Gastroesophageal sphincter (tissue), 4 donors: ENCODE data around the gene MED27. TPM values are rescaled to one million over a fixed set of nuclear protein-coding genes. Genes with fewer than 3 reads are reported as not detected.

ENCODE experiments used
- ATAC-seq: fragments of 150-250 bp; one replicate; pipeline ENCODE4 v1.9.1; 2016; ENCODE audit warnings: mild to moderate bottlenecking, moderate library complexity
- H3K27ac ChIP-seq, 4 donors: fragments of 200-600 bp; sonication (generic) in 3 of 4; 1 replicate in 3 of 4; 2 replicates in 1 of 4; pipeline ENCODE4 v1.5.1; 2016 to 2019
- H3K27me3 ChIP-seq: fragments of 200-600 bp; sonication (generic); one replicate; pipeline ENCODE4 v1.5.1; 2019
- H3K36me3 ChIP-seq, 2 donors: fragments of 200-600 bp; sonication (generic); one replicate each; pipeline ENCODE4 v1.5.1; 2019; ENCODE audit warnings: control low read depth in 1 of 2
- H3K4me1 ChIP-seq, 3 donors: fragments of 200-600 bp; sonication (generic); 1 replicate in 2 of 3; 2 replicates in 1 of 3; pipeline ENCODE4 v1.5.1; 2016 to 2019; ENCODE audit warnings: control low read depth in 2 of 3
- H3K4me3 ChIP-seq, 2 donors: fragments of 200-600 bp; sonication (generic); one replicate each; pipeline ENCODE4 v1.5.1; 2019; ENCODE audit warnings: mild to moderate bottlenecking in 1 of 2, moderate library complexity in 1 of 2
- H3K9me3 ChIP-seq, 3 donors: fragments of 200-600 bp; sonication (generic); one replicate each; pipeline ENCODE4 v1.5.1; 2017 to 2019; ENCODE audit warnings: control low read depth in 2 of 3
- CTCF ChIP-seq, 4 experiments: fragments of 200-600 bp in 2 of 4; fragments of 450-650 bp in 2 of 4; sonication (generic) in 1 of 4; IDR thresholded peaks; one replicate each; pipeline ENCODE4 v1.5.1; 2017 to 2019; ENCODE audit warnings: antibody characterized with exemption in 4 of 4, mild to moderate bottlenecking in 2 of 4, moderate library complexity in 2 of 4
- EP300 ChIP-seq: sonication (generic); formaldehyde crosslinking; IDR thresholded peaks from one replicate; pipeline ENCODE4 v1.6.1; 2017; ENCODE audit warnings: antibody characterized with exemption, mild to moderate bottlenecking
- POLR2A ChIP-seq, 2 donors: fragments of 450-650 bp; IDR thresholded peaks; one replicate each; pipeline ENCODE4 v1.6.1; 2017; ENCODE audit warnings: antibody characterized with exemption in 2 of 2, mild to moderate bottlenecking in 2 of 2, moderate library complexity in 1 of 2
- POLR2AphosphoS5 ChIP-seq: sonication (generic); formaldehyde crosslinking; IDR thresholded peaks from one replicate; pipeline ENCODE4 v1.6.1; 2017; ENCODE audit warnings: antibody characterized with exemption
- WGBS, 2 donors: methylation state at CpG; one replicate each; pipeline ENCODE4 v1.1.5; 2018; ENCODE audit warnings: low coverage in 1 of 2; 5-methylcytosine and 5-hydroxymethylcytosine counted together
- total RNA-seq, 4 donors: library from RNA; depleted of rRNA; stranded (reverse); fragments of >200 nt; gene quantifications; one replicate each; pipeline ENCODE4 v1.1.0, GENCODE V29; 2016

MED27 gene
- total RNA-seq, 4 donors from 2014 or later, result 13.2 to 21.0 (median 13.9) TPM

- Histone ChIP-seq H3K4me1 (peaks cover 0 to 12% (median 0%) of the 10 kb centered on the region in 3 donors), H3K27me3 (no peaks in the 10 kb centered on the region), H3K27ac (no peak overlapping the region), H3K36me3 (peaks cover 0 to 67% of the 10 kb centered on the region in 2 donors), H3K4me3 (no peak overlapping the region), H3K9me3 (no peaks in the 10 kb centered on the region)
- WGBS, 2 donors, result 81 to 86% methylated on average over 5 to 6 of the region's 6 CpGs
- ATAC-seq, result no peak
- TF ChIP-seq POLR2A (IDR thresholded peaks at IDR 0.05) (no peak), CTCF (IDR thresholded peaks at IDR 0.05) (no peak), EP300 (no peak), POLR2AphosphoS5 (no peak)
Observed at GRCh38 chr9:132068605-132069004, 11.1 kb downstream of the MED27 start.

- WGBS, 2 donors, result 86% methylated on average over 3 of the region's 3 CpGs; no CpG with 5 or more reads in 1 of the 2 donors
- no peak for ATAC-seq
- no peak overlapping the region for H3K27ac ChIP-seq
- TF ChIP-seq POLR2AphosphoS5 (no peak), CTCF (IDR thresholded peaks at IDR 0.05) (no peak), POLR2A (IDR thresholded peaks at IDR 0.05) (no peak), EP300 (no peak)
- H3K4me1 ChIP-seq, result peaks cover 0 to 12% (median 0%) of the 10 kb centered on the region in 3 donors
- no peaks in the 10 kb centered on the region for H3K9me3 ChIP-seq
- H3K36me3 ChIP-seq, result peaks cover 0 to 46% of the 10 kb centered on the region in 2 donors
- H3K4me3 ChIP-seq, result no peak overlapping the region
- H3K27me3 ChIP-seq, result no peaks in the 10 kb centered on the region
Observed at GRCh38 chr9:132066511-132066910, 13.2 kb downstream of the MED27 start.

GRCh38 chr9:132066057-132066456 is 13.6 kb downstream of the MED27 start:
- H3K4me3 ChIP-seq, result no peak overlapping the region
- no peaks in the 10 kb centered on the region for H3K27me3 ChIP-seq
- H3K36me3 ChIP-seq, result peaks cover 0 to 46% of the 10 kb centered on the region in 2 donors
- H3K4me1 ChIP-seq, result peaks cover 0 to 12% (median 0%) of the 10 kb centered on the region in 3 donors
- H3K27ac ChIP-seq, result no peak overlapping the region
- 90 to 92% methylated on average over 2 to 8 of the region's 11 CpGs for WGBS, 2 donors
- no peaks in the 10 kb centered on the region for H3K9me3 ChIP-seq
- ATAC-seq, result no peak
- TF ChIP-seq EP300, result no peak
- no peak for TF ChIP-seq POLR2AphosphoS5
- no peak for TF ChIP-seq POLR2A (IDR thresholded peaks at IDR 0.05)
- no peak for TF ChIP-seq CTCF (IDR thresholded peaks at IDR 0.05)

GRCh38 chr9:132063281-132063680 is 16.4 kb downstream of the MED27 start:
- Histone ChIP-seq H3K36me3 (peaks cover 0 to 51% of the 10 kb centered on the region in 2 donors), H3K27ac (no peak overlapping the region), H3K4me3 (no peak overlapping the region), H3K27me3 (no peaks in the 10 kb centered on the region), H3K4me1 (no peaks in the 10 kb centered on the region), H3K9me3 (no peaks in the 10 kb centered on the region)
- ATAC-seq, result no peak
- TF ChIP-seq CTCF (IDR thresholded peaks at IDR 0.05), result no peak
- 69% methylated on average over 6 of the region's 6 CpGs for WGBS, 2 donors

GRCh38 chr9:132062806-132063205 is 16.9 kb downstream of the MED27 start:
- no peak for ATAC-seq
- Histone ChIP-seq H3K9me3 (no peaks in the 10 kb centered on the region), H3K27me3 (no peaks in the 10 kb centered on the region), H3K27ac (no peak overlapping the region), H3K36me3 (peaks cover 0 to 49% of the 10 kb centered on the region in 2 donors), H3K4me3 (no peak overlapping the region), H3K4me1 (no peaks in the 10 kb centered on the region)
- TF ChIP-seq POLR2AphosphoS5 (no peak), EP300 (no peak), CTCF (IDR thresholded peaks at IDR 0.05) (no peak), POLR2A (IDR thresholded peaks at IDR 0.05) (no peak)
- WGBS, 2 donors, result 100% methylated on average over 1 to 2 of the region's 4 CpGs
